SK-N-SH (cell line): ENCODE measurements around the gene SKI. TPM values are rescaled to one million over a fixed set of nuclear protein-coding genes. Genes with fewer than 3 reads are reported as not detected.

ENCODE experiments used
- CTCF ChIA-PET: fragments of 300-600, 350-600 bp; formaldehyde crosslinking; extraction: SDS; loops from one replicate; lab custom pipeline; 2021; lab: Yijun Ruan, JAX
- POLR2A ChIA-PET: fragments of 350-600 bp; sonication (Branson Sonifier 250); formaldehyde crosslinking; extraction: SDS; loops from one replicate; lab custom pipeline; 2020; ENCODE audit warnings: antibody characterized with exemption, inconsistent platforms; lab: Yijun Ruan, JAX
- DNase-seq: peaks from one replicate; pipeline ENCODE4 v3.0.0; 2012
- H2AFZ ChIP-seq: fragments of 200-600 bp; sonication (generic); 2 replicates; pipeline ENCODE4 v1.8.1; 2016; ENCODE audit warnings: antibody characterized with exemption, mild to moderate bottlenecking, low read depth
- H3F3A ChIP-seq: fragments of 200-600 bp; sonication (generic); replicated peaks from 2 replicates; pipeline ENCODE3; 2016; ENCODE audit warnings: antibody characterized with exemption, mild to moderate bottlenecking; ENCODE audit not compliant: insufficient read depth
- H3K27ac ChIP-seq, 2 experiments: fragments of 200-500 bp in 1 of 2; fragments of 200-600 bp in 1 of 2; sonication (Bioruptor generic) in 1 of 2; sonication (generic), shearing (Covaris generic) in 1 of 2; 2 replicates each; pipeline versions ENCODE4 v1.5.1 to v1.6.1; 2014 to 2016; ENCODE audit warnings: low read depth in 2 of 2, inconsistent platforms in 1 of 2, low read length in 1 of 2, mild to moderate bottlenecking in 1 of 2, mixed read lengths in 1 of 2
- H3K27me3 ChIP-seq: fragments of 200-600 bp; sonication (generic), shearing (Covaris generic); 2 replicates; pipeline ENCODE4 v1.6.1; 2016; ENCODE audit warnings: mixed run types; ENCODE audit not compliant: insufficient read depth
- H3K36me3 ChIP-seq, 2 experiments: fragments of 200-500 bp in 1 of 2; fragments of 200-600 bp in 1 of 2; sonication (Bioruptor generic) in 1 of 2; sonication (generic) in 1 of 2; replicated peaks in 1 of 2; 2 replicates each; pipeline versions ENCODE3 to v1.5.1; 2014 to 2016; ENCODE audit warnings: low read length in 1 of 2, mild to moderate bottlenecking in 1 of 2; ENCODE audit not compliant: insufficient read depth in 2 of 2, control insufficient read depth in 1 of 2
- H3K4me1 ChIP-seq, 2 experiments: fragments of 200-500 bp in 1 of 2; fragments of 200-600 bp in 1 of 2; sonication (Bioruptor generic) in 1 of 2; sonication (generic), shearing (Covaris generic) in 1 of 2; 2 replicates each; pipeline versions ENCODE4 v1.5.1 to v1.6.1; 2014 to 2016; ENCODE audit warnings: low read depth in 1 of 2, low read length in 1 of 2, mixed run types in 1 of 2; ENCODE audit not compliant: insufficient read depth in 2 of 2, control insufficient read depth in 1 of 2
- H3K4me2 ChIP-seq: fragments of 200-600 bp; sonication (generic), shearing (Covaris generic); 2 replicates; pipeline ENCODE4 v1.6.1; 2017; ENCODE audit warnings: mixed run types
- H3K4me3 ChIP-seq, 2 experiments: fragments of 200-500 bp in 1 of 2; fragments of 200-600 bp in 1 of 2; sonication (Bioruptor generic) in 1 of 2; sonication (generic), shearing (Covaris generic) in 1 of 2; 2 replicates each; pipeline versions ENCODE4 v1.5.1 to v1.8.1; 2014 to 2016; ENCODE audit warnings: low read depth in 2 of 2, inconsistent platforms in 1 of 2, low read length in 1 of 2, mild to moderate bottlenecking in 1 of 2, mixed read lengths in 1 of 2, moderate library complexity in 1 of 2
- H3K79me2 ChIP-seq: fragments of 200-600 bp; sonication (generic); 2 replicates; pipeline ENCODE4 v1.8.1; 2017; ENCODE audit warnings: mild to moderate bottlenecking; ENCODE audit not compliant: insufficient read depth
- H3K9ac ChIP-seq: fragments of 200-600 bp; sonication (generic); 2 replicates; pipeline ENCODE4 v1.6.1; 2017; ENCODE audit warnings: mixed run types
- H3K9me2 ChIP-seq: fragments of 200-600 bp; sonication (generic); 2 replicates; pipeline ENCODE4 v1.6.1; 2017; ENCODE audit warnings: mixed run types
- H3K9me3 ChIP-seq: fragments of 200-600 bp; sonication (generic); 2 replicates; pipeline ENCODE4 v1.6.1; 2017; ENCODE audit warnings: mixed run types, mild to moderate bottlenecking, moderate library complexity
- H4K20me1 ChIP-seq: fragments of 200-600 bp; sonication (generic); 2 replicates; pipeline ENCODE4 v1.6.1; 2017; ENCODE audit warnings: mild to moderate bottlenecking, mixed run types; ENCODE audit not compliant: insufficient read depth
- EP300 ChIP-seq, 2 experiments: IDR thresholded peaks; 2 replicates each; pipeline versions ENCODE4 v1.4.0 to v1.6.1; 2012; ENCODE audit warnings: borderline replicate concordance in 1 of 2, low read depth in 1 of 2, low read length in 1 of 2
- EZH2phosphoT487 ChIP-seq: fragments of 200-600 bp; sonication (generic); IDR thresholded peaks from 2 replicates; pipeline ENCODE4 v1.6.1; 2017; ENCODE audit warnings: low read depth, mixed run types, mild to moderate bottlenecking, antibody characterized with exemption, moderate library complexity, borderline replicate concordance
- GATA2 ChIP-seq: sonication (generic); formaldehyde crosslinking; IDR thresholded peaks from 2 replicates; pipeline ENCODE4 v1.5.0; 2020; ENCODE audit warnings: mild to moderate bottlenecking, missing genetic modification reagents
- POLR2AphosphoS5 ChIP-seq: IDR thresholded peaks from 2 replicates; pipeline ENCODE4 v1.6.1; 2012; ENCODE audit warnings: low read depth, low read length
- SIN3A ChIP-seq: IDR thresholded peaks from 2 replicates; pipeline ENCODE4 v1.6.1; 2012; ENCODE audit warnings: low read depth, mild to moderate bottlenecking, low read length, moderate library complexity, borderline replicate concordance
- TCF12 ChIP-seq: IDR thresholded peaks from 2 replicates; pipeline ENCODE4 v1.4.0; 2012
- WGBS: methylation state at CpG from one replicate; pipeline ENCODE4 v1.1.6; 2017; ENCODE audit warnings: low lambda C conversion rate; 5-methylcytosine and 5-hydroxymethylcytosine counted together
- polyA plus RNA-seq, 3 experiments: library from polyadenylated mRNA; depleted of rRNA; stranded (reverse); fragments of >200 nt; gene quantifications; 2 replicates each; pipeline ENCODE4 v1.2.3, GENCODE V29; 2012
- TF ChIP-seq, protein P1 (sequence below): IDR thresholded peaks from 2 replicates; pipeline ENCODE4 v1.4.0; 2012; ENCODE audit warnings: low read depth, borderline replicate concordance
- TF ChIP-seq, protein P2 (sequence below): IDR thresholded peaks from 2 replicates; pipeline ENCODE4 v1.4.0; 2012; ENCODE audit warnings: low read depth, borderline replicate concordance
- TF ChIP-seq, protein P3 (sequence below): fragments of 150-350 bp; IDR thresholded peaks from 2 replicates; pipeline ENCODE4 v1.6.1; 2017; ENCODE audit warnings: antibody characterized with exemption, low read length, low read depth, borderline replicate concordance
- TF ChIP-seq, protein P4 (sequence below): IDR thresholded peaks from 2 replicates; pipeline ENCODE4 v1.4.0; 2012; ENCODE audit warnings: low read depth

SKI gene
- polyA plus RNA-seq, 1 of the 3 experiments (the other 2 are of a cell fraction) = 7.2 TPM

DNA sequence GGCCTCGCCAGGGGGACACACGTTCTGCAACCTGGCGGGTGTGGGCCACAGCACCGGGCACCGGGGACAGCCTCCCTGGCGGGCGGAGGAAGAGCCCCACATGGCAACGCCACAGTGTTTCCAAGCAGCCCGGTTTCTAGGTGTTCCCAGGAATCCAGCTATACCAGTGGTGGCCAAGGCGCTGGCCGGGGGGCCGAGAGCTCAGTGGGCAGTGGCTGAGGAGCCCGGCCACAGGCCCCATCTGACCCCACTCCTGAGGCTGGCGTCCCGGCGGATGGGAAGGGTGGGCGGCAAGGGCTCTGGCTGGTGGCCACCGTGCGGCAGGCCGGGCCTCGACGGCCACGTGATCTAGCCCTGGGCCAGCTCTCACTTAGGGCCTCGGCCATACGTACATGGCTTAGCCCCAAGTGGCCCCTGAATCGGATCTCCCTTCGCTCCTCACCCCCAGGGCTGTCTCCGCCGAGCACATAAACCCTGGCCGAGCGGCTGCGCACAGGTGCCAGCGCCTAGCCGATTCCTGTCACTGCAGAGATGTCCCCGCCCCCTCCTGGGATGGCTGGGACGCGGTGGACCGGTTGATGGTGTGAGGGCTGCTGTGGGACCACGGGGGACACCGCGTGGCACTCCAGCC lies 94.6 kb downstream of the SKI start (continued):
- TF ChIP-seq EP300 (IDR thresholded peaks at IDR 0.05; ENCODE audit: borderline replicate concordance in 1 of 2, low read depth in 1 of 2, low read length in 1 of 2) = no peak
- TF ChIP-seq, protein P1, sequence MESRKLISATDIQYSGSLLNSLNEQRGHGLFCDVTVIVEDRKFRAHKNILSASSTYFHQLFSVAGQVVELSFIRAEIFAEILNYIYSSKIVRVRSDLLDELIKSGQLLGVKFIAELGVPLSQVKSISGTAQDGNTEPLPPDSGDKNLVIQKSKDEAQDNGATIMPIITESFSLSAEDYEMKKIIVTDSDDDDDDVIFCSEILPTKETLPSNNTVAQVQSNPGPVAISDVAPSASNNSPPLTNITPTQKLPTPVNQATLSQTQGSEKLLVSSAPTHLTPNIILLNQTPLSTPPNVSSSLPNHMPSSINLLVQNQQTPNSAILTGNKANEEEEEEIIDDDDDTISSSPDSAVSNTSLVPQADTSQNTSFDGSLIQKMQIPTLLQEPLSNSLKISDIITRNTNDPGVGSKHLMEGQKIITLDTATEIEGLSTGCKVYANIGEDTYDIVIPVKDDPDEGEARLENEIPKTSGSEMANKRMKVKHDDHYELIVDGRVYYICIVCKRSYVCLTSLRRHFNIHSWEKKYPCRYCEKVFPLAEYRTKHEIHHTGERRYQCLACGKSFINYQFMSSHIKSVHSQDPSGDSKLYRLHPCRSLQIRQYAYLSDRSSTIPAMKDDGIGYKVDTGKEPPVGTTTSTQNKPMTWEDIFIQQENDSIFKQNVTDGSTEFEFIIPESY = no peak
- no peak for TF ChIP-seq POLR2AphosphoS5
- TF ChIP-seq EZH2phosphoT487 = no peak
- no peak for TF ChIP-seq TCF12
- no peak for TF ChIP-seq SIN3A

DNA sequence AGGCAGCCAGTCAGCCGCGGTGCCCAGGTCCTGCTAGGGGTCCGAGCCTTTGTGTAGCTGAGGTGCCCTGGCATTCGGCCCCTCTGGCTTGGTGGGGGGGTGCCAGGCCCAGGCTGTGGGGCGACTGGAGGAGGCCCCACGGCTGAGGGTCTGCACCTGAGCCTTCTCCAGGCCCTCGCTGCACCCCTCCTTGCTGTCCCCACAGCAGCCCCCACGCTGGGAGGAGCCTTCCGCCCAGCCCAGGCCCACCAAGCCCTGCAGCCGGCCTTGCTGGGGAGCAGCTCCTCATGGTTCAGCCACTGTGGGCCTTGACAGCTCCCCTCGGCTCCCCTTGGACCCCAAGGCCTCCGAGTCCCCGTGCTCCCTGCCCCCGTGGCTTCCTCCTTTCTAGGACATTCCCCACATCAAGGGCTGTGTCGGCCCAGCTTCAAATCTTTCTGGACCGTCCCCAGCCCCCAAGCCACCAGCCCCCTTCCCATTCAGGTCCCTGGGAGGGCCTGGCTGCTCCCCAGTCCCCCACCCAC lies 95.4 kb downstream of the SKI start:
- 60% methylated on average over 1 of the region's 16 CpGs for WGBS
- Histone ChIP-seq H3K9me2 (no peaks in the 10 kb centered on the region), H3F3A (no peaks in the 10 kb centered on the region), H3K36me3 (no peaks in the 10 kb centered on the region), H3K27ac (no peak overlapping the region), H3K4me2 (no peak overlapping the region), H3K4me3 (no peak overlapping the region), H4K20me1 (no peaks in the 10 kb centered on the region), H3K4me1 (peaks cover 0 to 36% of the 10 kb centered on the region in 2 experiments; a peak in 1 of 4 replicates), H3K27me3 (no peaks in the 10 kb centered on the region), H3K9ac (no peak overlapping the region), H2AFZ (no peak overlapping the region), H3K9me3 (no peaks in the 10 kb centered on the region), H3K79me2 (no peaks in the 10 kb centered on the region)
- POLR2A ChIA-PET = no interaction called here
- DNase-seq = no peak
- CTCF ChIA-PET = interaction anchor here (1.1 to 2.8 kb wide), 4 partner anchors 8 to 184 kb away, joined by 3 to 8 read pairs (median 8); partner anchors contain the start of gene FAAP20
- no peak for TF ChIP-seq POLR2AphosphoS5
- no peak for TF ChIP-seq EP300 (IDR thresholded peaks at IDR 0.05; ENCODE audit: borderline replicate concordance in 1 of 2, low read depth in 1 of 2, low read length in 1 of 2)
- TF ChIP-seq GATA2 (CRISPR knock-in tag) = no peak
- TF ChIP-seq, protein P2, sequence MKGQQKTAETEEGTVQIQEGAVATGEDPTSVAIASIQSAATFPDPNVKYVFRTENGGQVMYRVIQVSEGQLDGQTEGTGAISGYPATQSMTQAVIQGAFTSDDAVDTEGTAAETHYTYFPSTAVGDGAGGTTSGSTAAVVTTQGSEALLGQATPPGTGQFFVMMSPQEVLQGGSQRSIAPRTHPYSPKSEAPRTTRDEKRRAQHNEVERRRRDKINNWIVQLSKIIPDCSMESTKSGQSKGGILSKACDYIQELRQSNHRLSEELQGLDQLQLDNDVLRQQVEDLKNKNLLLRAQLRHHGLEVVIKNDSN = no peak
- TF ChIP-seq, protein P3, sequence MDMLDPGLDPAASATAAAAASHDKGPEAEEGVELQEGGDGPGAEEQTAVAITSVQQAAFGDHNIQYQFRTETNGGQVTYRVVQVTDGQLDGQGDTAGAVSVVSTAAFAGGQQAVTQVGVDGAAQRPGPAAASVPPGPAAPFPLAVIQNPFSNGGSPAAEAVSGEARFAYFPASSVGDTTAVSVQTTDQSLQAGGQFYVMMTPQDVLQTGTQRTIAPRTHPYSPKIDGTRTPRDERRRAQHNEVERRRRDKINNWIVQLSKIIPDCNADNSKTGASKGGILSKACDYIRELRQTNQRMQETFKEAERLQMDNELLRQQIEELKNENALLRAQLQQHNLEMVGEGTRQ = no peak
- TF ChIP-seq, protein P4, sequence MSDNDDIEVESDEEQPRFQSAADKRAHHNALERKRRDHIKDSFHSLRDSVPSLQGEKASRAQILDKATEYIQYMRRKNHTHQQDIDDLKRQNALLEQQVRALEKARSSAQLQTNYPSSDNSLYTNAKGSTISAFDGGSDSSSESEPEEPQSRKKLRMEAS = no peak
